ENCODE results near the gene AKR1A1. TPM values are rescaled to one million over a fixed set of nuclear protein-coding genes. Genes with fewer than 3 reads are reported as not detected.
"Not testable (repeated sequence)": the region's sequence is repeated elsewhere in the genome, so short reads cannot be mapped to it uniquely, and the experiment has no call there.

The AKR1A1 gene
- 75.2 and 83.6 TPM in 2 replicates for total RNA-seq
- polyA plus RNA-seq (2012) = 176 TPM

DNA sequence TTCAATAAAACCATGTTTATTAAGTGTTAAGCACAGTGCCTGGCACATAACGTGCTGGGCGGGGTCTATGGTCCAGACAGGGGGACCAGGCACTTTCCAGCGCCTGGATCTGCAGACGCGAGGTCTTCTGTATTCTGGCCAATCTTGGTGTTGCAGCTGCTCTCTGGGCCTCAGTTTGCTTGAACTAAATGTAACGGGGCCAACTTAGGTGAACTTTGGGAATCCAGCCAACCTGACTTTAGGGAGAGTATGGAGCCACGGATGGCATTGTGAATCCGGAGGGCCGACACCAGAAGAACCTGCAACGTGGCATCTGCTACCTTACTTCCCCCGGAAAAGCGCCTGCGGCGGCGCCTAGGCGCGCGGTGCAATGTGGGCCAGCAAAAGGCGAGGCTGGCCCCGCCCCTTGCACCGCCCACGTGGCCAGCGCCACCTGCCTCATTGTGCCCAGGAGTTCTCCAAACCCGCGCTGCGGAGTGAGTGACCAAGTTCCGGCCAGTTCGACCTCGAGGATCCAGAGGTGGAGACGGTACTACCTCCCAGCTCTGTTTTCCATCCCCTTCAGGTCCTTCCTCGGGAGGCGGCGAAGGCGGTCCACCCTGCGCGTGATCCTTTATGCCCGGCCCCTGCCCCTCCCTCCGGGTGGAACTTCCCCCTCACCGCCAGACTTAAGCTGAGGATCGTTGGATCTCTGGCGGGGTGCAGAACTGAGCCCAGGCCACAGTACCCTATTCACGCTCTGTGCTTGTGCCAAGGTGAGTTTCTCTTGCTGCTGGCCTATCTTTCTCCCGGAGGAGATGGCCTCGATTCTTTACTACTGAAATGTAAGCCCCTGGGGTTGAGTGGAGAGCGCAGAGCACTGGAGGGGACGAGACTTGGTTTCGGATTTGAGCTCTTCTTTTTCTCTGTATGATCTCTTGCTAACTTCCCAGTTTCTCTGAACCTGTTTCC is at the start of gene AKR1A1:
Gene AKR1A1 (plus strand): TSS at position 426 of the 951 bp plus-strand sequence. CDS start 10,969 bp downstream, outside the sequence.
- DNase-seq (ENCODE audit: low read depth) = peak; percentile 90

GRCh38 chr1:45501505-45501859 is 49.1 kb upstream of the AKR1A1 start:
- DNase-seq (ENCODE audit: low read depth) = no peak

GRCh38 chr1:45503462-45504360 is 46.9 kb upstream of the AKR1A1 start:
- DNase-seq (ENCODE audit: low read depth) = no peak

GRCh38 chr1:45507195-45507594 is 43.4 kb upstream of the AKR1A1 start:
- no peak for DNase-seq (ENCODE audit: low read depth)

- no peak for DNase-seq (ENCODE audit: low read depth)
Observed at GRCh38 chr1:45507893-45508292, 42.7 kb upstream of the AKR1A1 start.

DNA sequence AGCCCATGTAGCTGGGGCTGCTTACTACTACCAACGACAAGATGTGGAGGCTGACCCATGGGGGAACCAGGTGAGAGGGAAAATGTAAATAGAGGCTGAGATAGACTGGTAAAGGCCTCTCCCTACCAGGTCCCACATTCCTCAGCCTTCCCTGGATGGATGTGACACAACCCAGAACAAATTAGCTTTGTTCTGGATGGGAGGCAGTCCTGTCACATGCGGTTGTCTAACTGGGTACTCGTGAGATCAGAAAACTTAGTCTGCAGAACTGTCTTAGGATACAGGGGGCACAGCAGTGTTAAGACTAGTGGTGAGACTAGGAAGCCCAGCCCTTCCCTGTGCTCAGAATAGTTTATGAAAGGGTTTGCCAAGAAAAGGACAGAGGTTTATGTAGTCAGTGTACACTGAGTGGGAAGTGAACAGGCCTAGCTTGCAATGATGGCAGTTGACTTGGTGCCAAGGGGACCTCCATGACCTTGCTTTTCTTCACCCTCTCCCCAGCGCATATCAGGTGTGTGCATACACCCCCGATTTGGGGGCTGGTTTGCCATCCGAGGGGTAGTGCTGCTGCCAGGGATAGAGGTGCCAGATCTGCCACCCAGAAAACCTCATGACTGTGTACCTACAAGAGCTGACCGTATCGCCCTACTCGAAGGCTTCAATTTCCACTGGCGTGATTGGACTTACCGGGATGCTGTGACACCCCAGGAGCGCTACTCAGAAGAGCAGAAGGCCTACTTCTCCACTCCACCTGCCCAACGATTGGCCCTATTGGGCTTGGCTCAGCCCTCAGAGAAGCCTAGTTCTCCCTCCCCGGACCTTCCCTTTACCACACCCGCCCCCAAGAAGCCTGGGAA is 42.1 kb upstream of the AKR1A1 start:
- peak; percentile 34 for DNase-seq (ENCODE audit: low read depth)

DNA sequence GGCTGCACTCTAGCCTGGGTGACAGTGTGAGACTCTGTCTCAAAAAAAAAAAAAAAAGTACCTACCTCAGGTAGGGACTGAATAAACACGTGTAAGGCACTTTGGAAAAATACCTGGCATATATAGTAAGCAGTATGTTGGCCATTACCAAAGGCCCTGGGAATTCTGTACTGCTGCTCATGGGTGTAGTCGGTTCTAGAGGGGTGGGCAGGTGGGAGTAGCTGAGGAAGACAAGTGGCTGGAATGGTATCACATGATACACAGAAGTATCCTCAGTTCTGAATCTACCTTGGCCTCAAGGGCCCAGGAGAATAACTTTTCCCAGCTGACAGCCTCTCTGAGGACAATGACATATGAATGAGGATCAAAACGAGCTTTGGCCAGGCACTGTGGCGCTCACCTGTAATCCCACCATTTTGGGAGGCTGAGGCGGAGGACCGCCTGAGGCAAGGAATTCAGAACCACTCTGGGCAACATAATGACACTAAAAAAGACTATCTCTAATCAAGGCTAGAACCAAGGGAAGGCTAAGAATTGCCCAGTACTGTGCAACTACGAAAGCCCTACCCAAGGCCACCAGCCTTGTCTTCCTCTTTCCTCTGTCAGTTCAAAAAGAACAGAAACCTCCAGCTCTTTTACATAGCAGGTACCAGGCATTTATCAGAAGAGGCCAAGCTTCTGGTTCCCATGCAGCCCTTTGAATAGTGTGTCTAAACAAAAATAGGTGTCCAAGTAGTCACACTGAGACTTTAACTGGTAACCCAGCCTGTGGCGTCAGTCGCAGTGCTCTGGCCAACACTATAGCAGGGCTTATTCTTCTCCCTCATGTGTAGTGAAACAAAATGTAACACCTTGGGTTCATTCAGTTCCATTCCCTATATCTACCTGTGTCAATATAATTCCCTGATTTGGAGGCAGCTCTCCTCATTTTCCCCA is 40.3 kb upstream of the AKR1A1 start:
- no peak for DNase-seq (ENCODE audit: low read depth)

GRCh38 chr1:45510972-45511527 is 39.6 kb upstream of the AKR1A1 start:
- no peak for DNase-seq (ENCODE audit: low read depth)

DNA sequence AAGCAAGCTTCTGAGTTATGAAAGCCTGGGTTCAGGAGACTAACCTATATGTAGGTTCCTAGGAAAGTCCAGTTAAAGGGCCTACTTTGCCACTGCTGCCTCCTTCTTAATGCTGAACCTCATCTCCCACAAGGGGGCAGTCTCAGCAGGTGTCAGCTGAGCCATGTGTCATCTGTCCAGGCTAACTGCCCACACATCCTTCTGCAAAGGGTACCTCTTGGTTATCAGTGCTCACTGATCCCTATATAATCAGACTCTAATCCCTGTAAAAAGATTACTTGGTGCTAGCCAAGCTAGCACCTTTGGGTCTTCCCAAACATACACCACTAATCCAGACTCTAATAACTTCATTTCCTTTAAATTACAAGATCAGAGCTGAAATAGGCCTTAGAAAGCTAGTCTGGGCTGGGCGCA is 38.0 kb upstream of the AKR1A1 start:
- peak; percentile 79 for DNase-seq (ENCODE audit: low read depth)

GRCh38 chr1:45513532-45514260 is 36.9 kb upstream of the AKR1A1 start:
- peak; percentile 67 for DNase-seq (ENCODE audit: low read depth)

DNA sequence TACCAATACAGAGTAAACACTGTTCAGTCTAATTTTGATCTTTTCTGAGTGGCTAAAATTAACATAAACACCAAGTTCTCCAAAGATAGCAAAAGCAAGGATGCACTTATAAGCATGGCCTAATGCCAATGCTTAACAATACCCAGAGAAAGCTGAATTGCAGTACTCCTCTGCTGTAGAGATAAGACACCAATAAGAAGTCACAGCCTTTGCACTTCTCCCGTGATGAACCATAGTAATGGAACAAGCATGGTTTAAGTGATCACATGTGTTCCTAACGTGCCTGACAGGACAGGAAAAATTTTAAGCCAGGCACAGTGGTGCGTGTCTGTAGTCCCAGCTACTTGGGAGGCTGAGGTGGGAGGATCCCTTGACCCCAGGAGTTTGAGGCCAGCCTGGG is 34.6 kb upstream of the AKR1A1 start:
- no peak for DNase-seq (ENCODE audit: low read depth)

DNA sequence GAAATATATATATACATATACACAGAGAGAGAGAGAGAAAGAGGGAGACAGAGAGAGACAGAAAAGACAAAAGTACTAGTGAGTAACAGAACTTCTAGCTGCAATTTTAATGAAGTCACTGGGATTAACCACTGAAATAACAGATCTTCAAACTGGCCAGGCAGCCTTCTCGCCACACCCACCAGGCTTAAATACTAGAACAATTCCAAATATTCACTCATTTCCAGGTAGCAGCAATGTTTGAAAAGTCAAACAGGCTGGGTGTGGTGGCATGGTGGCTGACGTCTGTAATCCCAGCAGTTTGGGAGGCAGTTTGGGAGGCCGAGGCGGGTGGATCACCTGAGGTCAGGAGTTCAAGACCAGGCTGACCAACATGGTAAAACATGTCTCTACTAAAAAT is 34.2 kb upstream of the AKR1A1 start:
- DNase-seq (ENCODE audit: low read depth) = no peak

DNA sequence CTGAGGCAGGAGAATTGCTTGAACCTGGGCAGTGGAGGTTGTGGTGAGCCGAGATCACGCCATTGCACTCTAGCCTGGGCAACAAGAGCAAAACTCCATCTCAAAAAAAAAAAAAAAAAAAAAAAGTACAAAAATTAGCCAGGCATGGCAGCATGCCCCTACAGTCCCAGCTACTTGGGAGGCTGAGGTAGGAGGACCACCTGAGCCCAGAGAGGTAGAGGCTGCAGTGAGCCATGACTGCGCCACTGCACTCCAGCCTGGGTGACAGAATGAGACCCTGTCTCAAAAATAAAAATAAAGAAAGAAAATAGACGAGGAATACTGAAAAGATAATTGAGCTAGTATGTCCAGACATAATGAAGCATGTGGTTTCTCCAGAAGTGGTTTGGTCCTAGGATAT is 32.3 kb upstream of the AKR1A1 start:
- DNase-seq (ENCODE audit: low read depth) = not testable (repeated sequence)

- peak; percentile 70 for DNase-seq (ENCODE audit: low read depth)
Observed at GRCh38 chr1:45518910-45519309, 31.7 kb upstream of the AKR1A1 start.

DNA sequence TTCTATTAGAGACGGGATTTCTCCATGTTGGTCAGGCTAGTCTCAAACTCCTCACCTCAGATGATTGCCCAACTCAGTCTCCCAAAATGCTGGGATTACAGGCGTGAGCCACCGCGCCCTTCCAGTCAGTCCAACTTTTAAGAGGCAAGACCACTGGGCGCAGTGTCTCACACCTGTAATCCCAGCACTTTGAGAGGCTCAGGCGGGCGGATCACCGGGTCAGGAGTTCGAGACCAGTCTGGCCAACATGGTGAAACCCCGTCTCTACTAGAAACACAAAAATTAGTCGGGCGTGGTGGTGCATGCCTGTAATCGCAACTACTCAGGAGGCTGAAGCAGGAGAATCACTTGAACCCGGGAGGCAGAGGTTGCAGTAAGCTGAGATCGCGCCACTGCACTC is 30.9 kb upstream of the AKR1A1 start:
- not testable (repeated sequence) for DNase-seq (ENCODE audit: low read depth)

GRCh38 chr1:45521413-45522323 is 29.0 kb upstream of the AKR1A1 start, which contains the start of gene PRDX1:
PRDX1 (minus strand) TSS chr1:45521884; CDS start chr1:45519043, 2,841 bp downstream.
- peak; percentile 99 for DNase-seq (ENCODE audit: low read depth)

DNA sequence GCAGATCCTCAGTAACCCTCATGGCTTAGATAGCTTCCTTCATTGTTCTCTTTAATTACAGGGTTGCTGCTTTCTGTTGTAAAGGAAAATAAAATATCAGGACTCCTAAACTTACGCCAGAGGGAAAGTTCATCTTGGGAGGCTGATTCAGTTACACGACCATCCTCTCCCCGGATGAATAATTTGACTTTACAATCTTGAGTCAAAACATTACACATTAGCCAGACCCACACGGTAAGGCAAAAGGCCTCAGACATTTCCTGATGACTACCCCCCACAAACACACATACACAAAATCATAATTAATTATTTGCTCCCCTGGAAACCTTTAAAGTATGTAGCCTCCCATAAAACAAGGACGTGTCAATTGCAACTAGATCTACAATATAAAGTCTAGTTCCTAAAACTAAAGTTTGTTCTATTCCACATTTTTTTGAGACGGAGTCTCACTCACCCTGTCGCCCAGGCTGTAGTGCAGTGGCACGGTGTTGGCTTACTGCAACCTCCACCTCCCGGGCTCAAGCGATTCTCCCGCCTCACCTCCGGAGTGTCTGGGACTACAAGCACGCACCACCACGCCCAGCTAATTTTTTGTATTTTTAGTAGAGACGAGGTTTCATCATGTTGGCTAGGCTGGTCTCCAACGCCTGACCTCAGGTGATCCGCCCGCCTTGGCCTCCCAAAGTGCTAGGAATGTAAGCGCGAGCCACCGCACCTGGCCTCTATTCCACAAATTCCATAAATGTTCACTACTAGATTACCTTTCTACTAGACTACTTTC is 28.1 kb upstream of the AKR1A1 start:
- DNase-seq (ENCODE audit: low read depth) = no peak
